Esophagus squamous epithelium (tissue), 5 donors: Measurements from ENCODE around the gene ATP2A3. TPM values are rescaled to one million over a fixed set of nuclear protein-coding genes. Genes with fewer than 3 reads are reported as not detected.
A peak's percentile ranks its signal among the peaks of the same experiment; 100 is the strongest.

Experiments
- DNase-seq: peaks from one replicate; lab custom pipeline; 2025; lab: John Stamatoyannopoulos, UW
- H3K27ac ChIP-seq, 4 donors: fragments of 200-600 bp; sonication (generic); one replicate each; pipeline ENCODE4 v1.5.1; 2016 to 2019; ENCODE audit warnings: mild to moderate bottlenecking in 1 of 4
- H3K27me3 ChIP-seq, 4 donors: fragments of 200-600 bp; sonication (generic); 1 replicate in 3 of 4; 2 replicates in 1 of 4; pipeline versions ENCODE4 v1.5.1 to v1.6.0; 2017 to 2021; ENCODE audit warnings: antibody characterized with exemption in 1 of 4
- H3K36me3 ChIP-seq, 3 donors: fragments of 200-600 bp; sonication (generic); one replicate each; pipeline ENCODE4 v1.5.1; 2016 to 2019
- H3K4me1 ChIP-seq, 3 donors: fragments of 200-600 bp; sonication (generic); one replicate each; pipeline ENCODE4 v1.5.1; 2017 to 2019
- H3K4me3 ChIP-seq, 4 donors: fragments of 200-600 bp; sonication (generic); 1 replicate in 3 of 4; 2 replicates in 1 of 4; pipeline ENCODE4 v1.5.1; 2016 to 2019; ENCODE audit warnings: mild to moderate bottlenecking in 2 of 4, moderate library complexity in 1 of 4
- H3K9me3 ChIP-seq, 3 donors: fragments of 200-600 bp; sonication (generic); one replicate each; pipeline ENCODE4 v1.5.1; 2016 to 2019
- POLR2A ChIP-seq, 4 donors: fragments of 450-650 bp; IDR thresholded peaks; one replicate each; pipeline ENCODE4 v1.6.1; 2017; ENCODE audit warnings: antibody characterized with exemption in 4 of 4, mild to moderate bottlenecking in 4 of 4, moderate library complexity in 3 of 4
- WGBS, 2 donors: methylation state at CpG; one replicate each; pipeline ENCODE4 v1.1.5; 2018; 5-methylcytosine and 5-hydroxymethylcytosine counted together
- intact Hi-C: fragments of 100-400 bp; cut with DNase I; formaldehyde crosslinking; loops from one replicate; pipeline ENCODE4 v1.15.0; 2022
- total RNA-seq, 4 donors: library from RNA; depleted of rRNA; stranded (reverse); fragments of >200 nt; gene quantifications; one replicate each; pipeline ENCODE4 v1.1.0, GENCODE V29; 2016
- TF ChIP-seq, protein P1 (sequence below), 6 experiments: fragments of 450-650 bp in 4 of 6; fragments of 200-600 bp in 2 of 6; sonication (generic) in 2 of 6; IDR thresholded peaks; one replicate each; pipeline ENCODE4 v1.5.1; 2016 to 2019; ENCODE audit warnings: antibody characterized with exemption in 6 of 6, mild to moderate bottlenecking in 4 of 6, moderate library complexity in 4 of 6
- donor health status: DM: yes; HTN: yes; CAD: no.

The ATP2A3 gene
- total RNA-seq, 4 donors from 2014 or later = 2.7 to 9.9 (median 5.3) TPM

GRCh38 chr17:3895354-3895753, 68.9 kb downstream of the ATP2A3 start:
- WGBS, 2 donors = 86 to 100% methylated on average over 1 to 3 of the region's 3 CpGs
- Histone ChIP-seq H3K4me1 (peaks cover 49 to 61% (median 54%) of the 10 kb centered on the region in 3 donors), H3K27me3 (no peaks in the 10 kb centered on the region), H3K27ac (peak overlapping the region; percentile 74 to 94 (median 85)), H3K9me3 (no peaks in the 10 kb centered on the region), H3K4me3 (no peak overlapping the region), H3K36me3 (no peaks in the 10 kb centered on the region)
- DNase-seq = no peak
- TF ChIP-seq, protein P1, sequence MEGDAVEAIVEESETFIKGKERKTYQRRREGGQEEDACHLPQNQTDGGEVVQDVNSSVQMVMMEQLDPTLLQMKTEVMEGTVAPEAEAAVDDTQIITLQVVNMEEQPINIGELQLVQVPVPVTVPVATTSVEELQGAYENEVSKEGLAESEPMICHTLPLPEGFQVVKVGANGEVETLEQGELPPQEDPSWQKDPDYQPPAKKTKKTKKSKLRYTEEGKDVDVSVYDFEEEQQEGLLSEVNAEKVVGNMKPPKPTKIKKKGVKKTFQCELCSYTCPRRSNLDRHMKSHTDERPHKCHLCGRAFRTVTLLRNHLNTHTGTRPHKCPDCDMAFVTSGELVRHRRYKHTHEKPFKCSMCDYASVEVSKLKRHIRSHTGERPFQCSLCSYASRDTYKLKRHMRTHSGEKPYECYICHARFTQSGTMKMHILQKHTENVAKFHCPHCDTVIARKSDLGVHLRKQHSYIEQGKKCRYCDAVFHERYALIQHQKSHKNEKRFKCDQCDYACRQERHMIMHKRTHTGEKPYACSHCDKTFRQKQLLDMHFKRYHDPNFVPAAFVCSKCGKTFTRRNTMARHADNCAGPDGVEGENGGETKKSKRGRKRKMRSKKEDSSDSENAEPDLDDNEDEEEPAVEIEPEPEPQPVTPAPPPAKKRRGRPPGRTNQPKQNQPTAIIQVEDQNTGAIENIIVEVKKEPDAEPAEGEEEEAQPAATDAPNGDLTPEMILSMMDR (IDR thresholded peaks at IDR 0.05) = no peak
- no peak for TF ChIP-seq POLR2A (IDR thresholded peaks at IDR 0.05)
- intact Hi-C loops = no loop called here

DNA sequence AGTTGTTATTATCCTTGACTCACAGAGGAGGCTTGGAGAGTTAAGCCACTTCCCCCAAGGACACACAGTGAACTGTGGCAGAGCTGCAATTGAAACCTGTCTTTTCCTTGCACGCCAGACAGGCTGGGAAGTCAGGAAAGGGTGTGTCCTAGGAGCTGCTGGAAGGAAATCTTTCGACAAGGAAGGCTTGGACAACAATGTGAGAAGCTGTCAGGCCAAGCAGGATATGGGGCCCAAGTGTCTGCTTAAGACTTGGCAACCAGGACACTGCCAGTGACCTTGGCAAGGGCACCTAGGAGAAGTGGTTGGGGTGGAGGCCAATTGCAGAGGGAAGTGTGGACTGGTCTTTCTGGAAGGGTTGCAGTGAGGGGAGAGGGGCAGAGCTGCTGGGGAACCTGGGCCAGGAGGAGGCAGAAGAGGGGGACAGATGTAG, 69.3 kb downstream of the ATP2A3 start:
- H3K9me3 ChIP-seq = no peaks in the 10 kb centered on the region
- intact Hi-C loops = no loop called here
- peak overlapping the region; percentile 74 to 94 (median 85) for H3K27ac ChIP-seq
- DNase-seq = no peak
- no peak overlapping the region for H3K4me3 ChIP-seq
- TF ChIP-seq POLR2A (IDR thresholded peaks at IDR 0.05) = no peak
- TF ChIP-seq, protein P1 (IDR thresholded peaks at IDR 0.05) = no peak
- peaks cover 53 to 65% (median 58%) of the 10 kb centered on the region in 3 donors for H3K4me1 ChIP-seq
- no peaks in the 10 kb centered on the region for H3K27me3 ChIP-seq
- H3K36me3 ChIP-seq = no peaks in the 10 kb centered on the region
- 20 to 39% methylated on average over 2 of the region's 2 CpGs for WGBS, 2 donors

- intact Hi-C loops = no loop called here
Observed at GRCh38 chr17:3894188-3894587, 70.0 kb downstream of the ATP2A3 start.

GRCh38 chr17:3893720-3894116, 70.5 kb downstream of the ATP2A3 start:
- TF ChIP-seq, protein P1 (IDR thresholded peaks at IDR 0.05) = no peak
- TF ChIP-seq POLR2A (IDR thresholded peaks at IDR 0.05) = no peak
- no peak for DNase-seq
- Histone ChIP-seq H3K4me1 (peaks cover 65 to 77% (median 70%) of the 10 kb centered on the region in 3 donors), H3K9me3 (no peaks in the 10 kb centered on the region), H3K27ac (peak overlapping the region; percentile 83 to 94 (median 90)), H3K27me3 (no peaks in the 10 kb centered on the region), H3K4me3 (peak overlapping the region in 3 of 4 donors; percentile 58 to 91 (median 66)), H3K36me3 (no peaks in the 10 kb centered on the region)
- intact Hi-C loops = no loop called here
- 71 to 73% methylated on average over 7 of the region's 7 CpGs for WGBS, 2 donors

More at GRCh38 chr17:3894188-3894587, 70.0 kb downstream of the ATP2A3 start:
- DNase-seq = no peak
- WGBS, 2 donors = 78 to 100% methylated on average over 2 to 5 of the region's 5 CpGs
- Histone ChIP-seq H3K4me1 (peaks cover 60 to 72% (median 65%) of the 10 kb centered on the region in 3 donors), H3K4me3 (no peak overlapping the region), H3K9me3 (no peaks in the 10 kb centered on the region), H3K27me3 (no peaks in the 10 kb centered on the region), H3K27ac (peak overlapping the region; percentile 83 to 94 (median 90)), H3K36me3 (no peaks in the 10 kb centered on the region)
- TF ChIP-seq, protein P1 (IDR thresholded peaks at IDR 0.05) = no peak
- TF ChIP-seq POLR2A (IDR thresholded peaks at IDR 0.05) = no peak

DNA sequence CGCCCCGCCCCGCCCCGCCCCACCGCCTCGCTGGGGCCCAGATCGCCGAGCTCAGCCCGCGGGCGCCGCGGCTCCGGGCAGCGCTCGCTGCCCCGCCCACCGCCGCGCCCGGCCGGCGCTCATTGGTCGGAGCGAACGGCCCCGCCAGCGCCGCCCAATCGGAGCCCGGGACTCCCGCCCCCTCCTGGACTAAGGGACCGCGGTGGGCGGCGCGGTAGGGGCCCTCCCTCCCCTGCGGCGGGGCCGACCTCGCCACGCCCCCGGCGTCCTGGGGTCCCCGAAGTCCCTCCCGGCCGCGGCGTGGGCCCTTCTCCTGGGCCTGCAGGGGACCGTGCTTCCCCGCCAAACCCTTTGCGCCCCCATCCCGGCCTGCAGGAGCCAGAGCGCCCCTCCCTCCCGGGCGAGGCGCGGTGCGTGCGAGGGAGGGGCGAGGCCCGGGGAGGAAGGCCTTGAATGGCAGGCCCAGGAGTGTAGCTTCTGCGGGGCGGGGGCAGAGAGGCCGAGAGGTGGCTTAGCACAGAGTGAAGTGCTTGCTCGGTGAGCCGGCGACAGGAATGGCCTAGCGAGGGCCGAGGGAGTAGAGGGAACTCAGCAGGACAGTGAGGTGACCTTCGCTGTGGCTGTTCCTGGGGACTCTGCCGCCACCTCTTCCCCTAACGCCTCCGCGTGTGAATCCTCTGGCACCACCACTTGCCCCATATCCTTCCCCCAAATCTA, 71.1 kb downstream of the ATP2A3 start, which contains the start of gene CAMKK1:
CAMKK1 (minus strand) TSS at position 51 of the 717 bp plus-strand sequence. CDS start 7,366 bp downstream, outside the sequence.
- no peaks in the 10 kb centered on the region for H3K9me3 ChIP-seq

More for the DNA sequence above, 71.1 kb downstream of the ATP2A3 start, which contains the start of gene CAMKK1:
- Histone ChIP-seq H3K4me3 (peak within 1 kb of the TSS; percentile 54 to 91 (median 62)), H3K4me1 (peaks cover 66 to 83% (median 76%) of the 10 kb centered on the region in 3 donors), H3K27me3 (no peaks in the 10 kb centered on the region), H3K27ac (peak within 1 kb of the TSS; percentile 83 to 94 (median 90)), H3K36me3 (no peaks in the 10 kb centered on the region)
- peak in 2 of 4 donors; percentile 22 to 35 for TF ChIP-seq POLR2A (IDR thresholded peaks at IDR 0.05)
- TF ChIP-seq, protein P1 (IDR thresholded peaks at IDR 0.05) = peak in 2 of 6 experiments; percentile 33
- DNase-seq = no peak
- intact Hi-C loops = no loop called here
- 17 to 26% methylated on average over 4 to 8 of the region's 75 CpGs for WGBS, 2 donors
